ENCODE results near the gene ATP1A3.
"Not testable (repeated sequence)": the region's sequence is repeated elsewhere in the genome, so short reads cannot be mapped to it uniquely, and the experiment has no call there.

Gene ATP1A3

DNA sequence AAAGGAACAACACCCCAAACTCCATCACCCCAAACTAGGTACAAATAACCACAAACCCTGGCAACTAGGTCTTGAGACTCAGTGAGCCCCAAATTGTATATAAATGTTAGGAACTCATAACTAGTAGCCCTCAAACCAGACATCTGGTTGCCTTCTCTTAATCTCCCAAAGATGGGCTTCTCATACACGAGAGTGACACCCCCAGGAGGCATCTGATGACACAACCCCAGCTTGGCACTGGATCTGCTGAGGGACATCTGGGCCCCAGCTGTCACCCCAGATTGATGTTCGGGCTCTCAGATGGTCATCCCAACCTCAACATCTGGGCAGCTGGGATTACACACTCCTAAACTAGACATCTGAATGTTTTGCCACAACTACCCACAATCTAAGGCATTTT, 49.7 kb downstream of the ATP1A3 start:
- DNase-seq = no peak

DNA sequence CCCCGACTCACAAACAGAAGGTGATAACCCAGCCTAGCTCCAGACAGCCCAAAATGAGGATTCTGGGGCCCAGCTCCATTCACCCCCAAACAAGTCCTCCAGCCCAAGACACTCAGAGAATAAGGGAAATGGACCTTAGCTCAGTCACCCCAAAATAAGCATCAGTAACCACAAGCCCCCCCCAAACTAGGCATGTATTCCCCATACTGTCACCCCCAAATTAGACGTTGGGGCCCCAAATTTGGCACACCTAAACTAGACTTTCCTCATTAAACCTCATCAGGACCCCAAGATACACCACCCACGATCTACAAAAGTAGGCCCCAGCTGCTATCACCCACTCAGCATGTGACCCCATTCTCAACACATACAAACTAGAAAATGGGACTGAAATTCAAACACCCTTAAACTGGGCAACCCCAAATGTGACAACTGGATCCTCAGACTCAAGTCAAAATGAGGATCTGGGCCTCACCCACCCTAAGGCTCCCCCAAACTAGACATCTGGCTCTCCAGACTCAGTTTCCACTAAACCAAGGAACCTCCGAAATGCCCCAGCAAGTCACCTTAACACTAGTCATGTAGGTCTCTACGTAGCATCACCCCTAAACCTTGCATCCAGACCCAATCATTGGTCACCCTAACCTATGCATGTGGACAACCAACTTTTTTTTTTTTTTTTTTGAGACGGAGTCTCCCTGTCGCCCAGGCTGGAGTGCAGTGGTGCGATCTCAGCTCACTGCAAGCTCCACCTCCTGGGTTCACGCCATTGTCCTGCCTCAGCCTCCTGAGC, 52.4 kb downstream of the ATP1A3 start:
- no peak for DNase-seq

- no peak for DNase-seq
Measured at GRCh38 chr19:41940731-41941409, 53.2 kb downstream of the ATP1A3 start.

- DNase-seq = no peak
Measured at GRCh38 chr19:41939861-41940730, 53.9 kb downstream of the ATP1A3 start.

DNA sequence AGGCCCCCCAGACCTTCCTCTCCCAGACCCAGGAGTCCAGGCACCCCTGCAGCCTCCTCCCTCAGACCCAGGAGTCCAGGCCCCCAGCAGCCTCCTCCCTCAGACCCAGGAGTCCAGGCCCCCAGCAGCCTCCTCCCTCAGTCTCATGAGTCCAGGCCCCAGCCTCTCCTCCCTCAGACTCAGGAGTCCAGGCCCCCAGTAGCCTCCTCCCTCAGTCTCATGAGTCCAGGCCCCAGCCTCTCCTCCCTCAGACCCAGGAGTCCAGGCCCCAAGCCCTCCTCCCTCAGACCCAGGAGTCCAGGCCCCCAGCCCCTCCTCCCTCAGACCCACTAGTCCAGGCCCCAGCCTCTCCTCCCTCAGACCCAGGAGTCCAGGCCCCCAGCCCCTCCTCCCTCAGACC, 54.8 kb downstream of the ATP1A3 start:
- not testable (repeated sequence) for DNase-seq

DNA sequence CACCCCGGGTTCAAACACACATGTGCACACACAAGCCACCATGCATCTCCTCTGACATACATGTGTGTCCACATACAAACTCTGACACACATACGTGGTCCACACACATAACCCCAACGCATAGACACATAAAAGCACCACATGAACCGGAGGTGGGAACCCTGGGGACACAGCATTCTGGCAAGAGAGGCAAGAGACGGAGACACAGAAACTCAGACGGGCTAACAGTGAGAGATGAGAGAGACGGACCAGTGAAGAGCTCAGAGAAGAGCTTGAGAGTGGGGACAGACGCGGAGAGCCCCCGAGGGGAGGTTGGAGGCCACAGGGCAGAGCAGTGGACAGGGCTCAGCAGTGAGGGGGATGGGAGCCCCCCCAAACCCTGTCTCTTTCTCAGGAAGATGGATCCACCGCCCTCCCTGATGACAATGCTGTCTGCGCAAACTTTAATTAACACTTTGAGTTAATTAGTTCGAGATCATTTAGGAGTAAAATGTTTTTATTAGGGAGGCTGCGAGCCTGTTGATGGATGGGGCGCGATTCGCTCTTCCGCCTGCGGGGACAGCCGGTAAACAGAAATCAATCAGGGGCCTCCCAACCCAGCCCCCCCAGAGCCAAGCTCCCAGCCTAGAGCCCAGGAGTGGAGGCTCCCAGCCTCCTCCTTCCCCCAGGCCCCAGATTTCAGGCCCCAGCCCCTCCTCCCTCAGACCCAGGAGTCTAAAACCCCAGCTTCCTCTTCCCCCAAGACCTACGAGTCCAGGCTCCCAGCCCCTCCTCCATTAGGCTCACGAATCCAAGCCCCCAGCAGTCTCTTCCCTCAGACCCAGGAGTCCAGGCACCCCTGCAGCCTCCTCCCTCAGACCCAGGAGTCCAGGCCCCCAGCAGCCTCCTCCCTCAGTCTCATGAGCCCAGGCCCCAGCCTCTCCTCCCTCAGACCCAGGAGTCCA, 56.2 kb downstream of the ATP1A3 start:
- DNase-seq = no peak

DNA sequence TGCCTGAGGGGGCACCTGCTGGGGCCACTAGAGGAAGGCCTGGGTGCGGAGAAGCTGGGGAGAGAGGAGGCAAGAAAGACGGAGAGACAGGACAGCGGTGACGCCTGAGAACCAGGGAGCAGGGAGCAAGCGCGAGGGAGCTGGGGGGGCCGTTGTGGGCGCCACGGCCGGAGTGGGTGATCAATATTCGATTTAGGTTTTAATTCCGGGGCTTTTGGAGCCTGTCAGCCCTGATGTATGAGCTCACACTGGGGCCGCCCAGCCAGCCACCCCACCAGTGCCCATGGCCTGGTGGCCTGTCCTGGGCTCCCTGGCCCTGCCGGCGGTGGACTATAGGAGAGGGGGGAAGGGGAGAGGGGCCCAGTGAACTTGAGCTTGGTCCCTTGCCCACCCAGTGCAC, 57.1 kb downstream of the ATP1A3 start:
- DNase-seq = no peak

- no peak for DNase-seq
Measured at GRCh38 chr19:41936416-41936850, 57.6 kb downstream of the ATP1A3 start.

- DNase-seq = no peak
Measured at GRCh38 chr19:41935760-41936415, 58.1 kb downstream of the ATP1A3 start.

- no peak for DNase-seq
Measured at GRCh38 chr19:41934849-41935374, 59.1 kb downstream of the ATP1A3 start.

- no peak for DNase-seq
Measured at GRCh38 chr19:41933693-41934426, 60.2 kb downstream of the ATP1A3 start.

- DNase-seq = no peak
Measured at GRCh38 chr19:41932720-41933332, 61.2 kb downstream of the ATP1A3 start.

DNA sequence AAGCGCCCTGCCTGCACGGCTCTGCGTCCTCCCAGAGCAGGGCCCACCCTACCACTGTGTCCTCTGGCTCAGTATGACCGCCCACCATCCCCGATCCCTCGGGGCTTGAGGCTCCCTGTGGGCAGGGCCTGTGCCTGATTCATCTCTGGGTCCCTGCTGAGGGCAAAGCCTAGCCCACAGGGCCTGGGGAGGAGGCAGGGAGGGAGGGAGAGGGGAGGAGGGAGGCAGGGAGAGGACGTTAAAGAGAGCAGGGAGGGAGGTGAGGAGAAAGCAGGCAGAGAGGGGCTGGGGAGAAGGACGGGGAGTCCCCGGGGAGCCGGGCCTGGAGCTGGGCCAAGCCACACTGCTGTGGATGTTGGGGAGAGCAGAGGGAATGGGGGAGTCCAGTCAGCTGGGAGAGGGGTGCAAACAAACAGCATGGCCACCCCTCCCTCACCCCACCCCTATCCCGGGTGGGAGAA, 61.7 kb downstream of the ATP1A3 start:
- no peak for DNase-seq

GRCh38 chr19:41930926-41931592, 63.0 kb downstream of the ATP1A3 start:
- DNase-seq = no peak

DNA sequence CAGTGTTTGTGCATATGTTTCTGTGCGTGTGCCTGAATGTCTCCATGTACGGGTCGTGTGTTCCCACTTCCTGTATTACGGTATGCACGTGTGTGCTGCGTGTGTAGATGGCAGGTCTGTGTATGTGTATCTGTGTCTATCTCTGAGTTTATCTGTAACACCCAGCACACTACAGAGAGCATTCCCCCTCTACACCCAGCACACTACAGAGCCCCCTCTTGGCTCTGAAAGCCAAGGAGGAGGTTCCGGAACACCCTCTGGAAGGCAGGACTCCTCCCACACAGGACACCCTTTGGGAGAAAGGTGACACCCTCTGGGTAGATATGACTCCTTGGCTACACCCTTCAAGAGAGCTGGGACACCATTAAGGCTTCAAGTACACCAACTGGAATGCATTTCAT, 63.7 kb downstream of the ATP1A3 start:
- no peak for DNase-seq

DNA sequence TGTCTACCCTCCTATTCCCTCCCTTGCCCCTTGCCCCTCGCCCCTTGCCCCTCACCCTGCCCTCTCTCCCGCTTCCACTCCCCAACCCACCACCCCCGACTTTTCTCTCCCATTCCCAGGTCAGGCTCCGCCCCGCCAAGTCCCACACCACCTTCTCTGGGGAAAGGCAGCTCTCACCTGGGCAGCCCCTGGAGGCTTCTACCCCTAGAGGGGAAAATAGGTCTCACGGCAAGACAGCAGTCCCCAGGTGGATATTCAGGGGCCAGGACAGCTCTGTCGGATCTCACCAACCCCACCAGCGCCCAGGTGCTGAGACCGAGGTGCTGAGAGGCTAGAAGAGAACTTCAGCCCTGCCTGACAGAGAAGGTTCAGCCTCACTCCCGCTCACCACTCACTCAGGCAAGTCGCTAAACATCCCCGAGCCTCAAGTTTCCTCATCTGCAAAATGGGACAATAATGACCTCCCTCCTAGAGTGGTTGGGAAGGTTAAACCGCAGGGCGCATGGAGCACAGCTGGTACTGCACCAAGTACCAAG, 64.4 kb downstream of the ATP1A3 start:
- DNase-seq = no peak

DNA sequence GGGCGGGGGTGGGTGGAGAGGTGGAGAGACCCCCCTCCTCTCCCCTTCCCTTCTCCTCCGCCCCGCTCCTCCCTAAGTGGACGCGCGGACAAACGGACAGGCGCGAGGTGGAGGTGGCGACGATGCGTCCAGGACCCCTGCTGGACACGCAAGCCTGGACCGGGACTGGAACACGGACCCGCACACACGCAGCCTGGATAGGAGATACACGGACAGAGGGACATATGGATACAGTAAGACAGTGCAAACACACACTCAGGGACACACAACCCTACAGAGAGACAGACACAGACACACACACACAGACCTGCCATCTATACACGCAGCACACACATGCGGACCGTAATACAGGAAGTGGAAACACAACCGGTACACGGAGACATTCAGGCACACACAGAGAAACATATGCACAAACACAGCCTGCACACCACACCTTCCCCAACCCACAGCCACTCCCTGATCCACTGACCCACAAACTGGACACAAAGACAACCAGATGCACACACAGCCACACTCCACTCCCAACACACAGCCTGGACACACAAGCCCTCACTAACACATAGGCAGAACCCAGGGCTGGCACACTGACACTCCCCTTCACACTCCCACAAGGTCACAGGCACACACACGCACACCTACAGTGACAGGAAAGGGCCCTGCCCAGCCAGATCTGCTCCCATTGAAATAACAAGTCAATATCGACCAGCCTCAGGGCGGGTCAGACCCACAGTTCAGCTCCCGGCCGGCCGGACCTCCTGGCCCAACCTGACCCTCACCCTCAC, 65.1 kb downstream of the ATP1A3 start:
- DNase-seq = no peak

DNA sequence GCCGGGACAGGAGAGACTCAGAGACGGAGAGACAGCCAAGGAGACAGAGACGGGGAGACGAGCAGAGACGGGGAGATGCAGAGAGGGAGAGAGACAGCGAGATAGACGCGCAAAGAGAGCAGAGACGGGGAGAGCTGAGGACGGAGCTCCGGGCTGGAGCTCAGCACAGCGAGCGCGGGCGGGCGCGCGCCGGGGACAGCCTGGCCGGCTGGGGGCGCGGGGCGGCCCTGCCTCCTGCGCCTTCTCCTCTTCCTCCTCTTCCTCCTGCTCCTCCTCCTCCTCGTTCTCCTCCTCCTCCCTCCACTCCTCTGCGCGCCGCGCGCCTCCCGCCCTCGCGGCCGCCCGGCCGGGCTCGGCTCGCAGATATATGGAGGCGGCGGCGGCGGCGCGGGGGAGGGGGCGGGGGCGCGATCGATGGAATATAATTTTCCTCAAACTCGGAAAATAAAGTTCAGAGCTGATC, 65.8 kb downstream of the ATP1A3 start, which contains the start of gene ERFL:
TSS of gene ERFL (minus strand) at position 229 of the 463 bp plus-strand sequence. CDS start 15,530 bp downstream, outside the sequence.
- no peak for DNase-seq
